Neural progenitor cell (in vitro differentiated cells): ENCODE results near the gene FTSJ3. TPM values are rescaled to one million over a fixed set of nuclear protein-coding genes. Genes with fewer than 3 reads are reported as not detected.
A peak's percentile ranks its signal among the peaks of the same experiment; 100 is the strongest.

Source experiments
- DNase-seq: peaks from one replicate; pipeline ENCODE4 v3.0.0-alpha.2; 2016; ENCODE audit warnings: low spot score
- H2AFZ ChIP-seq: fragments of 200-600 bp; sonication (generic); replicated peaks from 2 replicates; pipeline ENCODE4 v1.6.1; 2016; ENCODE audit warnings: antibody characterized with exemption
- H3F3A ChIP-seq: fragments of 200-600 bp; sonication (generic); 2 replicates; pipeline ENCODE4 v1.6.1; 2016; ENCODE audit warnings: antibody characterized with exemption, low read depth
- H3K27ac ChIP-seq: fragments of 200-600 bp; sonication (generic); 2 replicates; pipeline ENCODE4 v1.5.1; 2016; ENCODE audit warnings: mild to moderate bottlenecking
- H3K27me3 ChIP-seq: fragments of 200-600 bp; sonication (generic); 2 replicates; pipeline ENCODE4 v1.6.1; 2016; ENCODE audit warnings: mild to moderate bottlenecking, moderate library complexity
- H3K36me3 ChIP-seq: fragments of 200-600 bp; sonication (generic); 2 replicates; pipeline ENCODE4 v1.5.1; 2016
- H3K4me1 ChIP-seq: fragments of 200-600 bp; sonication (generic); 2 replicates; pipeline ENCODE4 v1.6.1; 2016; ENCODE audit warnings: mixed run types
- H3K4me2 ChIP-seq: fragments of 200-600 bp; sonication (generic); 2 replicates; pipeline ENCODE4 v1.6.1; 2016
- H3K4me3 ChIP-seq: fragments of 200-600 bp; sonication (generic); 2 replicates; pipeline ENCODE4 v1.5.1; 2016
- H3K79me2 ChIP-seq: fragments of 200-600 bp; sonication (generic); 2 replicates; pipeline ENCODE4 v1.6.1; 2016; ENCODE audit warnings: low read depth
- H3K9ac ChIP-seq: fragments of 200-600 bp; sonication (generic); 2 replicates; pipeline ENCODE4 v1.6.1; 2016
- H3K9me3 ChIP-seq: fragments of 200-600 bp; sonication (generic); 2 replicates; pipeline ENCODE4 v1.5.1; 2016; ENCODE audit warnings: low read depth
- H4K20me1 ChIP-seq: fragments of 200-600 bp; sonication (generic); 2 replicates; pipeline ENCODE4 v1.6.1; 2016; ENCODE audit warnings: low read depth
- H3K27ac Mint-ChIP-seq: 3 replicates; pipeline ENCODE4 v1.8.0; 2021; ENCODE audit warnings: mixed read lengths
- H3K27me3 Mint-ChIP-seq: 2 replicates; pipeline ENCODE4 v1.8.0; 2022; ENCODE audit warnings: low read depth, mild to moderate bottlenecking, inconsistent platforms, moderate library complexity, mixed read lengths; ENCODE audit not compliant: insufficient read depth
- H3K36me3 Mint-ChIP-seq: 3 replicates; pipeline ENCODE4 v1.8.0; 2021; ENCODE audit warnings: mixed read lengths
- H3K4me1 Mint-ChIP-seq: 3 replicates; pipeline ENCODE4 v1.8.0; 2021; ENCODE audit warnings: mixed read lengths
- H3K4me3 Mint-ChIP-seq: 3 replicates; pipeline ENCODE4 v1.8.0; 2021; ENCODE audit warnings: mild to moderate bottlenecking, moderate library complexity, mixed read lengths
- H3K9me3 Mint-ChIP-seq: 3 replicates; pipeline ENCODE4 v1.8.0; 2020; ENCODE audit warnings: mixed read lengths
- EZH2 ChIP-seq: fragments of 200-600 bp; sonication (generic); IDR thresholded peaks from 2 replicates; pipeline ENCODE4 v1.6.1; 2017; ENCODE audit warnings: antibody characterized with exemption, mild to moderate bottlenecking, moderate library complexity
- EZH2phosphoT487 ChIP-seq: fragments of 200-600 bp; sonication (generic); IDR thresholded peaks from 2 replicates; pipeline ENCODE4 v1.6.1; 2017; ENCODE audit warnings: antibody characterized with exemption
- total RNA-seq: library from RNA; depleted of rRNA; stranded (reverse); fragments of >200 nt; gene quantifications from 2 replicates; pipeline ENCODE4 v1.2.3, GENCODE V29; 2015; ENCODE audit warnings: low replicate concordance
- TF ChIP-seq, protein P1 (sequence below): fragments of 200-600 bp; sonication (generic); IDR thresholded peaks from 2 replicates; pipeline ENCODE4 v1.5.1; 2017; ENCODE audit warnings: antibody characterized with exemption, mild to moderate bottlenecking

The FTSJ3 gene
- total RNA-seq, 1 donor from 2014 or later = 21.8 TPM

DNA sequence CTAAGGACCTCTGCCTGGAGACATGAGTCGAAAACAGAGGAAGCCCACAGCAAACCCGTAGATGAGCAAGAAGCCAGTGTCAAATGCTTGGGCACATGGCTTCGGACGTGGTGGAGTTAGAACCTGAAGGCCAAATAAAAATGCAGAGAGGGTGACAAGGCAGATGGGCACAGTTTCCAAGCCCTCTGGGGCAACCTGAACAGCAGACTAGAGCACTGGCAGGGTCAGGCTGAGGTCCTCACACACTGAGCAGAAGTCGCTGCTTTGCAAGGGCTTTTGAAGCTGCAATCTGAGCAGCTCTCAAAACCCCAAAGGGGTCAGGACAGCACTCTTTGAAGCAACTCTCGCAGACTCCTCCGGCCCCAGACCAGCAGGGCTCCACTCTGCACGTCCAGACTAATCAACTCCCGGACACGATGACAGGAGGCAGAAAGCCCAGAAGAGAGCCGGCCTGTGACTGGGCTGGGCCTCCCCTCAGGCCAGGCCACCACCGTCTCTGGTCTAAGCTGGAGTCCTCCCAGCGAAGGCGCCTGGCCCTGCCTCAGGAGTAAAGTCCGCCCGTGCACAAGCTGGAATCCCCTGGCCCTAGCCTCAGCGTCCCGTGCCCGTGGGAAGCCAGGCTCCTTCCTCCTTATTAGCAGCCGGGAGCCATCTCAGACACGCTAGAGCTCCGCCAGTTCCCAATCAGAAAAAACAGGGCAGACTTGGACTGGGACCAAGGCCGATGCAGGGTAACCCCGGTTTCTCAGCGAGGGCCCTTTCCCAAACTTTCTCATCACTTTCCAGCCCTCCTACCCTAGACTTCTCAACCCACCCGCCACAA is 14.1 kb upstream of the FTSJ3 start:
- H3K4me1 Mint-ChIP-seq = peaks cover 26% of the 10 kb centered on the region
- peak overlapping the region; percentile 95 for H3K4me3 ChIP-seq
- peak overlapping the region; percentile 96 for H3K27ac Mint-ChIP-seq
- peak; percentile 71 for DNase-seq
- H3K27me3 Mint-ChIP-seq = no peaks in the 10 kb centered on the region
- H3K4me1 ChIP-seq = peaks cover 21% of the 10 kb centered on the region
- peaks cover 26% of the 10 kb centered on the region for H4K20me1 ChIP-seq
- no peaks in the 10 kb centered on the region for H3K9me3 ChIP-seq
- peaks cover 2% of the 10 kb centered on the region for H3K36me3 Mint-ChIP-seq
- H3K79me2 ChIP-seq = peaks cover 46% of the 10 kb centered on the region
- H3K9me3 Mint-ChIP-seq = no peaks in the 10 kb centered on the region
- peaks cover 29% of the 10 kb centered on the region for H3F3A ChIP-seq
- H3K4me2 ChIP-seq = peak overlapping the region; percentile 99
- H2AFZ ChIP-seq = peak overlapping the region; percentile 34
- peaks cover 25% of the 10 kb centered on the region for H3K27me3 ChIP-seq
- peak overlapping the region; percentile 97 for H3K4me3 Mint-ChIP-seq
- H3K9ac ChIP-seq = peak overlapping the region; percentile 69
- H3K27ac ChIP-seq = peak overlapping the region; percentile 76
- TF ChIP-seq EZH2 (no peak), EZH2phosphoT487 (no peak)
- TF ChIP-seq, protein P1, sequence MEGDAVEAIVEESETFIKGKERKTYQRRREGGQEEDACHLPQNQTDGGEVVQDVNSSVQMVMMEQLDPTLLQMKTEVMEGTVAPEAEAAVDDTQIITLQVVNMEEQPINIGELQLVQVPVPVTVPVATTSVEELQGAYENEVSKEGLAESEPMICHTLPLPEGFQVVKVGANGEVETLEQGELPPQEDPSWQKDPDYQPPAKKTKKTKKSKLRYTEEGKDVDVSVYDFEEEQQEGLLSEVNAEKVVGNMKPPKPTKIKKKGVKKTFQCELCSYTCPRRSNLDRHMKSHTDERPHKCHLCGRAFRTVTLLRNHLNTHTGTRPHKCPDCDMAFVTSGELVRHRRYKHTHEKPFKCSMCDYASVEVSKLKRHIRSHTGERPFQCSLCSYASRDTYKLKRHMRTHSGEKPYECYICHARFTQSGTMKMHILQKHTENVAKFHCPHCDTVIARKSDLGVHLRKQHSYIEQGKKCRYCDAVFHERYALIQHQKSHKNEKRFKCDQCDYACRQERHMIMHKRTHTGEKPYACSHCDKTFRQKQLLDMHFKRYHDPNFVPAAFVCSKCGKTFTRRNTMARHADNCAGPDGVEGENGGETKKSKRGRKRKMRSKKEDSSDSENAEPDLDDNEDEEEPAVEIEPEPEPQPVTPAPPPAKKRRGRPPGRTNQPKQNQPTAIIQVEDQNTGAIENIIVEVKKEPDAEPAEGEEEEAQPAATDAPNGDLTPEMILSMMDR = no peak
- H3K36me3 ChIP-seq = no peaks in the 10 kb centered on the region

DNA sequence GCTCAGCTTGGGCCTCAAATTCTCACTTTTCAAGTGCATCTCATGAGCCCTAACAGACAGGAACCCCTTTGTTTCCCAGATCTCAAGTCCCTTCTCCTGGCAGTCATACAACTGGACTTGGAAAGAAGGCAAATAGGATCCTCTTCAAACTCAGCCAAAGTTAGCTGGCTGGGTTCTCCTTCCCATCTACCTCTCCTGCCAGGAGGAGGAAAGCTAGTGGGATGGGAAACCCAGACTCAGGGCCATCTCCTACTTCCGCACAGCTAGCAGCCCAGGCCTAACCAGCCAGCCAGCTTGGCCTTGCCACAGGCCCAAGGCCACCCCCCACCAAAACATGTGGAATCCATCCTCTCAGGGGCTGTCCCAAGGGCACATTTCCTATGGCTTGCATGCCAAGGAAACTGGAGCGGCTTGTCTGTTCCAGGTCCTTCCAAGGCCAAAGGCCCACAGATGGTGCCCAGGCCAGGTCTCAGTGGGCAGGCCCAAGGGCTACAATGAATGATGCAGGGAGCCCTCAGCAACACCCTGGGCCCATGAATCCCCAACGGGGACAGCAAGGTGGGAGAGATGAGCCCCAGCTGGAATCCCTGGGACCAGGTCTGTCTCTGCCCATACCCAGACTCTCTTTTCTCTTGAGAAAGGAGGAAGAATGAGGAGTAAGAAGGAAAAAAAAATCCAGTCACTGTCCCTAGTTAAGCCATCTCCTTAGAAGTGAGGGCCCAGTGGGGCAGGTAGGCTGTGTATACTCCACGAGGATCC is 13.3 kb upstream of the FTSJ3 start:
- TF ChIP-seq EZH2phosphoT487 (no peak), EZH2 (no peak)
- TF ChIP-seq, protein P1 = no peak
- H3K9me3 ChIP-seq = no peaks in the 10 kb centered on the region
- H2AFZ ChIP-seq = no peak overlapping the region
- H3K4me1 ChIP-seq = peaks cover 21% of the 10 kb centered on the region
- H3K27ac ChIP-seq = no peak overlapping the region
- peak overlapping the region; percentile 99 for H3K4me2 ChIP-seq
- H3K4me3 ChIP-seq = peak overlapping the region; percentile 95
- peak overlapping the region; percentile 96 for H3K27ac Mint-ChIP-seq
- peaks cover 29% of the 10 kb centered on the region for H3F3A ChIP-seq
- peaks cover 26% of the 10 kb centered on the region for H3K4me1 Mint-ChIP-seq
- peaks cover 17% of the 10 kb centered on the region for H3K27me3 ChIP-seq
- H3K27me3 Mint-ChIP-seq = no peaks in the 10 kb centered on the region
- H3K36me3 Mint-ChIP-seq = peaks cover 2% of the 10 kb centered on the region
- peaks cover 46% of the 10 kb centered on the region for H3K79me2 ChIP-seq
- no peaks in the 10 kb centered on the region for H3K36me3 ChIP-seq
- H3K9me3 Mint-ChIP-seq = no peaks in the 10 kb centered on the region
- H4K20me1 ChIP-seq = peaks cover 26% of the 10 kb centered on the region
- DNase-seq = no peak
- H3K9ac ChIP-seq = peak overlapping the region; percentile 69
- peak overlapping the region; percentile 97 for H3K4me3 Mint-ChIP-seq

DNA sequence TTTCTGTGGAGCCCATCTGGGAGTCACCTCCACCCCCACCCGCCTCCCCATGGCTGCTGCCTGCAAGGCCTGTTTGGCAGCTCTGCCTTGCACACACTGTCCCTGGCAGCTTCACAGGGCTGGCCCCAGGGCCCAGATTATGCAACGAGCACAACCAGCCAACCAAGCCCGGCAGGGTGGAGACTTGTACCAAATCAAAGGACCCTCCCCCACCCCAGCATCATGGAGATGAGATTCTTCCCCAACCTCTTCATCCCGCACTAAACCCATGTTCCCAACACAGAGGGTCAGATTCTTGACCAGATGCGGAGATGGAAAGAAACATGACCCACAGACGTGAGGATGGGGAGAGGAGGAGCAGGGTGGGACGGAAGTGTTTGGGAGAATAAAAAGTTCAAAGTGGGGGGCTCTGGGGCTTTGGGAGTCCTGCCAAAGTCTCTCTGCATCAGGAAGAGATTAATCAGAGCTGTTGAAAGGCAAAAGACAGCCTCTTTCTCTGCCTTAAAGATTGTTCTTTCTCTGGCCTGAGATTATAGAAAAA is 11.2 kb upstream of the FTSJ3 start:
- Histone ChIP-seq H3K79me2 (peaks cover 46% of the 10 kb centered on the region), H4K20me1 (peaks cover 29% of the 10 kb centered on the region), H2AFZ (no peak overlapping the region), H3K27ac (peak overlapping the region; percentile 30), H3K4me3 (no peak overlapping the region), H3K9me3 (no peaks in the 10 kb centered on the region), H3K4me2 (peak overlapping the region; percentile 31), H3K4me1 (peaks cover 21% of the 10 kb centered on the region), H3K36me3 (no peaks in the 10 kb centered on the region), H3F3A (peaks cover 33% of the 10 kb centered on the region), H3K9ac (peak overlapping the region; percentile 2), H3K27me3 (no peaks in the 10 kb centered on the region)
- DNase-seq = no peak
- Mint-ChIP-seq H3K27ac (peak overlapping the region; percentile 29), H3K36me3 (peaks cover 7% of the 10 kb centered on the region), H3K9me3 (no peaks in the 10 kb centered on the region), H3K4me3 (peak overlapping the region; percentile 61), H3K27me3 (no peaks in the 10 kb centered on the region), H3K4me1 (peaks cover 27% of the 10 kb centered on the region)
- no peak for TF ChIP-seq EZH2
- TF ChIP-seq EZH2phosphoT487 = no peak
- TF ChIP-seq, protein P1 = no peak
